GM18873 (cell line): Measurements from ENCODE around the gene CCDC74A.
"Not testable (repeated sequence)": the region's sequence is repeated elsewhere in the genome, so short reads cannot be mapped to it uniquely, and the experiment has no call there.

Source experiments
- ATAC-seq: cut with Tn5 transposase; IDR thresholded peaks from one replicate; pipeline ENCODE4 v1.9.1; 2021; ENCODE audit warnings: mild to moderate bottlenecking, moderate library complexity, moderate number of reproducible peaks; ENCODE audit not compliant: unreplicated experiment, low FRiP score

The CCDC74A gene

GRCh38 chr2:131498321-131498973, 29.2 kb upstream of the CCDC74A start:
- ATAC-seq: peak; percentile 91

- ATAC-seq: not testable (repeated sequence)
Measured at GRCh38 chr2:131503587-131503986, 24.1 kb upstream of the CCDC74A start.

GRCh38 chr2:131504082-131504750, 23.5 kb upstream of the CCDC74A start:
- not testable (repeated sequence) for ATAC-seq

GRCh38 chr2:131509615-131510014, 18.1 kb upstream of the CCDC74A start:
- ATAC-seq: no peak

GRCh38 chr2:131511291-131511968, 16.3 kb upstream of the CCDC74A start:
- not testable (repeated sequence) for ATAC-seq

- not testable (repeated sequence) for ATAC-seq
Measured at GRCh38 chr2:131511969-131512870, 15.5 kb upstream of the CCDC74A start.

- ATAC-seq: peak; percentile 83
Measured at GRCh38 chr2:131514408-131515166, 13.1 kb upstream of the CCDC74A start.

GRCh38 chr2:131515235-131515634, 12.5 kb upstream of the CCDC74A start:
- ATAC-seq: not testable (repeated sequence)

GRCh38 chr2:131516011-131516410, 11.7 kb upstream of the CCDC74A start:
- ATAC-seq: no peak

GRCh38 chr2:131516621-131517020, 11.1 kb upstream of the CCDC74A start:
- not testable (repeated sequence) for ATAC-seq

GRCh38 chr2:131517106-131517831, 10.4 kb upstream of the CCDC74A start:
- ATAC-seq: no peak

- ATAC-seq: not testable (repeated sequence)
Measured at GRCh38 chr2:131517856-131518255, 9.8 kb upstream of the CCDC74A start.

GRCh38 chr2:131518531-131518930, 9.2 kb upstream of the CCDC74A start:
- ATAC-seq: not testable (repeated sequence)

GRCh38 chr2:131519466-131519865, 8.2 kb upstream of the CCDC74A start:
- ATAC-seq: no peak

GRCh38 chr2:131519871-131520470, 7.7 kb upstream of the CCDC74A start:
- not testable (repeated sequence) for ATAC-seq

GRCh38 chr2:131520526-131520925, 7.2 kb upstream of the CCDC74A start:
- no peak for ATAC-seq

GRCh38 chr2:131521524-131521923, 6.2 kb upstream of the CCDC74A start:
- not testable (repeated sequence) for ATAC-seq

GRCh38 chr2:131521961-131522781, 5.5 kb upstream of the CCDC74A start:
- ATAC-seq: no peak
